GM19438 (cell line): ENCODE measurements around the gene MUC4.
"Not testable (repeated sequence)": the region's sequence is repeated elsewhere in the genome, so short reads cannot be mapped to it uniquely, and the experiment has no call there.

Experiments
- ATAC-seq: cut with Tn5 transposase; IDR thresholded peaks from one replicate; pipeline ENCODE4 v1.9.1; 2021; ENCODE audit warnings: low read depth; ENCODE audit not compliant: unreplicated experiment

Gene MUC4

GRCh38 chr3:195722139-195722995, 89.4 kb downstream of the MUC4 start:
- ATAC-seq: not testable (repeated sequence)

DNA sequence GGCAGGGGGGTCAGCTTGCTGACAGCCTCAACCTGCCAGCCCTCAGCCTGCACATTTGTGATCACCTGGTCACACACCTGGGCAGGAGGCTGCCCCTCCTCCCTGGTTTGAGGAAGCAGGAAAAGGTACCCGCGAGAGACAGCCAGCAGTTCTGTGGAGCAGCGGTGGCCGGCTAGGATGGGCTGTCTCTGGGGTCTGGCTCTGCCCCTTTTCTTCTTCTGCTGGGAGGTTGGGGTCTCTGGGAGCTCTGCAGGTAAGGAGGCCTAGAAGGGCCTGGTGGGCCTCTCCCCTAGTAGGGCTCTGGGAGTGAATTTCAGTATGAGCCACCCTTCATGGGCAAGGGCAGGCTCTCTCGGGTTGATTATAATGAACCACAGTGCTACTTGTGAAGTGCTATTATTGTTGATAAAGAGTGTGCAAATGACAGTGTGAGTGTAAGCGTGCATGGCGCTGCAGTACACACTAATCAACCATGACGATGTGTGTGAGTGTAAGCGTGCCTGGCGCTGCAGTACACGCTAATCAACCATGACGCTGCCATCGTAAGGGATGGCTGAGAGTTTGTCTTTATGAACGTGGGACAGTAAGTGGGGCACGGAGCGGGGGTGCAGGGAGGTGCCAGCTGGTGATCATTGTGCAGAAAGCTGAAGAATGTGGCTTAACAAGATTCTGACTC, 90.8 kb downstream of the MUC4 start, which contains the start of gene MUC20:
Gene MUC20, plus strand, starts transcription at position 148 of the 676 bp plus-strand sequence. Its CDS starts 30 bp downstream, at position 178.
- ATAC-seq: not testable (repeated sequence)

DNA sequence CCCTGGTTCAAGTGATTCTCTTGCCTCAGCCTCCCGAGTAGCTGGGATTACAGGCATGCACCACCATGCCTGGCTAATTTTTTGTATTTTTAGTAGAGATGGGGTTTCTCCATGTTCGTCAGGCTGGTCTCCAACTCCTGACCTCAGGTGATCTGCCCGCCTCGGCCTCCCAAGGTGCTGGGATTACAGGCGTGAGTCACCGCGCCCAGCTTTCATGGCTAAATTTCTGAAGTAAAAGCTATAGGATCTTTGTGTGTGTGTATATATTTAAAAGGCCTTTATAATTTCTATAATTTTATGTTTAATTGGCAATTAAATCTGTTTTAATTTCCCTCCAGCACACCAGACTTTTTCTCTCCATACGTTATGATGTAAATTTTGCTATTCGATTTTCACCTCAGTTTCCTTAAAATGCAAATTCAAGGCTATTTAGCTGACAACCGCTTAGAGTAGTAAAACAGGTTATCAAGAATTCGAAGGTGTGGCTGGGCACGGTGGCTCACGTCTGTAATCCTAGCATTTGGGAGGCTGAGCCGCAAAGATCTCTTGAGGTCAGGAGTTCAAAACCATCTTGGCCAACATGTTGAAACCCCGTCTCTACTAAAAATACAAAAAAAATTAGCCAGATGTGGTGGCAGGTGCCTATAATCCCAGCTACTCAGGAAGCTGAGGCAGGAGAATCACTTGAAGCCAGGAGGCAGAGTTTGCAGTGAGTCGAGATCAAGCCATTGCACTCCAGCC, 92.0 kb downstream of the MUC4 start:
- ATAC-seq: not testable (repeated sequence)

- ATAC-seq: no peak
These were observed 93.2 kb downstream of the MUC4 start for GRCh38 chr3:195718477-195718984.

DNA sequence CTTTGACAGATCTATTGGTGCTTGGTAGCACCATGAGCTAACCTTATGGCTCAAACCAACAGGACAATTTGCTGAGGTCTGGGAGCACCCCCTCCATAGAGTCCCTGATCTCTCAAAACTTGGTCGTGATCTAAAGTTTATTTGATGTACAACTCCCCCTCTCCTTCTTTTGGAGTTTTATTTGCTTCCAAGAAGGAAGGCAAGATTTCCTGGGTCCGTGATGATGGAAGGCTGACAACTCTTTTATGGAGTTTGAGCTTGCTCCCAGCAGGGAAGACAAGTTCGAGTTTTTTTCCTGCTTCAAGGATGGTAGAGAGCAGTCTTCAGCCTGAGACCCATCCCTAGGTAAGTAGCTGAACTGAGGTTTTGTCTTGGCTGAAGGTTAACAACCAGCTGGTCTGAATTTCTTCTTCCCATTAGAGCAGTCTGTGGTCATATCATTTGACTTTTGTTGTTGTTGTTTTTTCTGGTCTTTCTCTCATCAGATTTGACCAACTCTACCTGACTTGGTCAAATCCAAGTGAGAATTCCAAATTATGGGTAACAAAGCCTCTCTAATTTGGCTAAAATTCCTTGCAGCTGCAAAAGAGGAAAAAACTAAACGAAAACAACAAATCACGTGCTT, 93.8 kb downstream of the MUC4 start:
- no peak for ATAC-seq

DNA sequence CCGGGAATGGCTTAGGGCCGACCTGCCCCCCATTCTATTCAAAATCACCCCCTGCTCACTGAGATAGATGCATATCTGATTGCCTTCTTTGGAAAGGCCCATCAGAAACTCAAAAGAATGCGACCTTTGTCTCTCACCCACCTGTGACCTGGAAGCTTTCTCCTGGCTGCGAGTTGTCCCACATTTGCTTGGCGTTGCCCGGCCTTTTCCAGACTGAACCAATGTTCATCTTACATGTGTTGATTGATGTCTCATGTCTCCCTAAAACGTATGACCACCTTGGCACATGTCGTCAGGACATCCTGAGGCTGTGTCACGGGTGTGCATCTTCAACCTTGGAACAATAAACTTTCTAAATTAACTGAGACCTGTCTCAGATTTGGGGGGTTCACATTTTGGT, 94.3 kb downstream of the MUC4 start:
- ATAC-seq: no peak

GRCh38 chr3:195715583-195716266, 96.0 kb downstream of the MUC4 start:
- no peak for ATAC-seq

- ATAC-seq: no peak
These were observed 96.6 kb downstream of the MUC4 start for GRCh38 chr3:195715134-195715533.

DNA sequence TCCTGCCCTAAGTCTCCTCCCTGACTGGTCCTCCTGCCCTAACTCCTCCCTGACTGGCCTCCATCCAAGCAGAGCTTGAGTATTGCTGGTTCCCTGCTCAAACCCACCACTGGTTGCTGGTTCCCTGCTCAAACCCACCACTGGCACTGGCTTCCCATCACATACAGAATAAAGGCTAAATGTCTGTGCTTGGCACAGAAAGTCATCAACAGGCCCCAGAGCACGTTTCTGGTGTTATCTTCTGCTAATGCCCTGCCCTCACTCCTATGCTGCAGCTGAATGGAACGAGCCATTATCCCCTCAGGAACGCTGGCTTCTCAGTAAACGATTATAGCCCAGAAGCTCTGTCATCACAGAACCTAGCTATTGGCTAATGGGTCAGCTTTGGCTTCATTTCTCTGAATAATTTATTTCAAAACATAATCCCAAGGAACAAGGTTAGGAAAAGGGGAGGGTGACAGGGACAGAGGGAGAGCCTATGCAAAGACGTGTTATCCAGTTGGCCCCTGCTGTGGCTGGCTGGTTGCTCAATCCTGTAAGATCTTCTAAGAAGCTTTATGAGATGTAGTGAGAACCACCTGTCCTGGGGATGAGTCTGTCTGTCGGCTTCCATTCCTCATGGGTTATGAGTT, 97.2 kb downstream of the MUC4 start:
- no peak for ATAC-seq

- ATAC-seq: not testable (repeated sequence)
These were observed 98.6 kb downstream of the MUC4 start for GRCh38 chr3:195713150-195713549.

DNA sequence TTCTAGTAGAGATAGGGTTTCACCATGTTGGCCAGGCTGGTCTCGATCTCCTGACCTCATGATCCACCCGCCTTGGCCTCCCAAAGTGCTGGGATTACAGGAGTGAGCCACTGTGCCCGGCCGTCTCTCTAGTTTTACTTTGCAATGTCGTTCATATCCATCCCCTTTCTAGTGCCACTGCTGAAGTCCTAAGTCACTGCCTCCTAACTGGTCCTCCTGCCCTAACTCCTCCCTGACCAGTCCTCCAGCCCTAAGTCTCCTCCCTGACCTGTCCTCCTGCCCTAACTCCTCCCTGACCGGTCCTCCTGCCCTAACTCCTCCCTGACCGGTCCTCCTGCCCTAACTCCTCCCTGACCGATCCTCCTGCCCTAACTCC, 99.2 kb downstream of the MUC4 start:
- not testable (repeated sequence) for ATAC-seq

DNA sequence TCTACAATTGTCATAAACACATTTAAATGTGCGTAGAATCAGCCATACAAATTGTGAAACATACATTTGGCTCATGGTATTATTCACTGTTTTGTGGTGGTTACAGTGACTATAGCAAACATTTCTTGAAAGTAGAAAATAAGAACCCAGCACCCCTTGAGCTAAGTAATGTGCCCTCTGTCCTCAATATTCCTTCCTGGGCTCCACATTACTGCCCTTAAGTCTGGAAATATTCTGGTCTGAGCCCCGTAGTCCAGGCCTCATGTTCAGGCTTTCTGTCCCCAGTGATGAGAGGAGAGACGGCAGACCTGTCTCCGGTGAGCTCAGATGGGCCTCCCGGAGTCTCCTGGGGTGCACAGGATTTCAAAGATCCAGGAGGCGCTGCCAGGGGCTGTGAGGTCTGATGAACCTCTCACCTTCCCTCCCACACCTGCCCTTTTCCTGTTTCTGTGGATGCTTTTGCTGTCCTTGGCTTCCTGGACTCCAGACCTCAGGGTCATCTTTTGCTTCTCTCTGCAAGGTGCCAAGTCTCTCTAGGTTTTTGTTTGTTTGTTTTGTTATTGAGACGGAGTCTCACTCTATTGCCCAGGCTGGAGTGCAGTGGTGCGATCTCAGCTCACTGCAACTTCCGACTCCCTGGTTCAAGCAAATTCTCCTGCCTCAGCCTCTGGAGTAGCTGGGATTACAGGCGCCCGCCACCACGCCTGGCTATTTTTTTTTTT, 99.8 kb downstream of the MUC4 start:
- ATAC-seq: no peak

DNA sequence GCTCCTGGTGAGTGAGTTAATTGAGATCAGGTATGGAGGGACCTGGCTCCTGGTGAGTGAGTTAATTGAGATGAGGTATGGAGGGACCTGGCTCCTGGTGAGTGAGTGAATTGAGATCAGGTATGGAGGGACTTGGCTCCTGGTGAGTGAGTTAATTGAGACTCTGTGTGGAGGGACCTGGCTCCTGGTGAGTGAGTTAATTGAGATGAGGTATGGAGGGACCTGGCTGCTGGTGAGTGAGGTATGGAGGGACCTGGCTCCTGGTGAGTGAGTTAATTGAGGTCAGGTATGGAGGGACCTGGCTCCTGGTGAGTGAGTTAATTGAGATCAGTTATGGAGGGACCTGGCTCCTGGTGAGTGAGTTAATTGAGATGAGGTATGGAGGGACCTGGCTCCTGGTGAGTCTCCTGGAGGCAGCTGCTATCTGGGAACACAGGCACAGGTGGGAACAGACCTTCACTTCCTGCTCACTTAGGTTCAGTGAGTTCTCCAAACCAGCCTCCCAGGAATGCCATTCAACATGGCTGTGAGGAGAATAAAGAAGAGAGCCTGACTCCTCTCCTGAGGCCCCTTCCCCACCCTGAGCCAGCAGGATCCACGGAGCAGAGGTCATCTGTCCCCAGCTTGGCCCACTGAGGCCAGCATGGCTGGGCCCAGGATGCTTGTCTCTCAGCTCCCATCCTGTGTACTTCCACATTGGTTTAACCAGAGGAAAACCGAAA, 100.5 kb downstream of the MUC4 start:
- not testable (repeated sequence) for ATAC-seq

GRCh38 chr3:195710126-195710905, 101.4 kb downstream of the MUC4 start:
- not testable (repeated sequence) for ATAC-seq

- ATAC-seq: no peak
These were observed 102.0 kb downstream of the MUC4 start for GRCh38 chr3:195709676-195710085.

- no peak for ATAC-seq
These were observed 102.9 kb downstream of the MUC4 start for GRCh38 chr3:195708626-195709481.
